ENCODE measurements around the gene SMCO3.

DNA sequence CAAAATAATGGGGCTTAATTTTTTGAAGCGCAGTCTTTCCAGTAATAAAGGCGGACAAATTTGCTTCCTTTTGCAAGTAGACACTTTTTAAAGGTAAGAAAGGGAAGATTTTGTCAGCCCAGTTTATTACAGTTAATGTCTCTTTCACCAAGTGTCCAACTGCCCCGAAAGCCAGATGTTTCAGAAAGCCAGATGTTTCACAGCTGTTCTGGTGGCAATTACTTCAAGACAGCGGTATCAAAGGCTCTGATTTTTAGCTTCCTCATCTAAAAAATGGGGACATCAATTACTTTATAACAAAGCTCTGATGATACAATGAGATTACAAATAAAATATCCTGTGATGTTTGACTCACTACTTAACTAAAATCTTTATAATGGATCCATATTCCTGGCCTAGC is 11.7 kb downstream of the SMCO3 start:
- TF ChIP-seq, protein P1, sequence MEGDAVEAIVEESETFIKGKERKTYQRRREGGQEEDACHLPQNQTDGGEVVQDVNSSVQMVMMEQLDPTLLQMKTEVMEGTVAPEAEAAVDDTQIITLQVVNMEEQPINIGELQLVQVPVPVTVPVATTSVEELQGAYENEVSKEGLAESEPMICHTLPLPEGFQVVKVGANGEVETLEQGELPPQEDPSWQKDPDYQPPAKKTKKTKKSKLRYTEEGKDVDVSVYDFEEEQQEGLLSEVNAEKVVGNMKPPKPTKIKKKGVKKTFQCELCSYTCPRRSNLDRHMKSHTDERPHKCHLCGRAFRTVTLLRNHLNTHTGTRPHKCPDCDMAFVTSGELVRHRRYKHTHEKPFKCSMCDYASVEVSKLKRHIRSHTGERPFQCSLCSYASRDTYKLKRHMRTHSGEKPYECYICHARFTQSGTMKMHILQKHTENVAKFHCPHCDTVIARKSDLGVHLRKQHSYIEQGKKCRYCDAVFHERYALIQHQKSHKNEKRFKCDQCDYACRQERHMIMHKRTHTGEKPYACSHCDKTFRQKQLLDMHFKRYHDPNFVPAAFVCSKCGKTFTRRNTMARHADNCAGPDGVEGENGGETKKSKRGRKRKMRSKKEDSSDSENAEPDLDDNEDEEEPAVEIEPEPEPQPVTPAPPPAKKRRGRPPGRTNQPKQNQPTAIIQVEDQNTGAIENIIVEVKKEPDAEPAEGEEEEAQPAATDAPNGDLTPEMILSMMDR (IDR thresholded peaks at IDR 0.05; ENCODE audit: control extremely low read depth in 1 of 3, insufficient read depth in 1 of 3, low read depth in 1 of 3, low read length in 3 of 3), result no peak
- TF ChIP-seq TBP (IDR thresholded peaks at IDR 0.05; ENCODE audit: low read depth, low read length), result no peak
- TF ChIP-seq KDM1A (IDR thresholded peaks at IDR 0.05; ENCODE audit: borderline replicate concordance, low read length), result no peak
- TF ChIP-seq EP300 (IDR thresholded peaks at IDR 0.05; ENCODE audit: borderline replicate concordance in 1 of 2, low read depth in 2 of 2, low read length in 2 of 2), result no peak
- TF ChIP-seq BCL11A (IDR thresholded peaks at IDR 0.05; ENCODE audit: low read depth in 2 of 2, low read length in 2 of 2), result no peak
- no peak for TF ChIP-seq MAX (IDR thresholded peaks at IDR 0.05)
- no peak for TF ChIP-seq BRCA1 (IDR thresholded peaks at IDR 0.05; ENCODE audit: low read depth, low read length)
- TF ChIP-seq POLR2AphosphoS5 (IDR thresholded peaks at IDR 0.05; ENCODE audit: low read depth, low read length), result no peak
- no peak for TF ChIP-seq SIX5 (IDR thresholded peaks at IDR 0.05; ENCODE audit: low read depth, low read length)
- no peak for TF ChIP-seq ASH2L (IDR thresholded peaks at IDR 0.05; ENCODE audit: low read length)

All from H1 (cell line).